GM18868 (cell line): Measurements from ENCODE around the gene AHSG.
"Not testable (repeated sequence)": the region's sequence is repeated elsewhere in the genome, so short reads cannot be mapped to it uniquely, and the experiment has no call there.

Experiments used
- ATAC-seq: cut with Tn5 transposase; IDR thresholded peaks from one replicate; pipeline ENCODE4 v1.9.1; 2021; ENCODE audit warnings: mild to moderate bottlenecking, moderate library complexity; ENCODE audit not compliant: unreplicated experiment

The AHSG gene

GRCh38 chr3:186614597-186615483, 2.0 kb downstream of the AHSG start:
- ATAC-seq = peak; percentile 72

- no peak for ATAC-seq
Observed at GRCh38 chr3:186616299-186616617, 3.4 kb downstream of the AHSG start.

- ATAC-seq = peak; percentile 94
Observed at GRCh38 chr3:186617036-186617946, 4.4 kb downstream of the AHSG start.

GRCh38 chr3:186618318-186618938, 5.6 kb downstream of the AHSG start:
- ATAC-seq = no peak

- no peak for ATAC-seq
Observed at GRCh38 chr3:186619787-186620212, 6.9 kb downstream of the AHSG start.

- no peak for ATAC-seq
Observed at GRCh38 chr3:186620213-186621092, 7.6 kb downstream of the AHSG start.

- no peak for ATAC-seq
Observed at GRCh38 chr3:186621894-186622650, 9.2 kb downstream of the AHSG start.

- ATAC-seq = no peak
Observed at GRCh38 chr3:186622651-186623310, 9.9 kb downstream of the AHSG start.

GRCh38 chr3:186624598-186624997, 11.7 kb downstream of the AHSG start:
- no peak for ATAC-seq

GRCh38 chr3:186625600-186626042, 12.8 kb downstream of the AHSG start:
- no peak for ATAC-seq

- ATAC-seq = no peak
Observed at GRCh38 chr3:186626254-186626847, 13.5 kb downstream of the AHSG start.

- ATAC-seq = no peak
Observed at GRCh38 chr3:186627852-186628414, 15.1 kb downstream of the AHSG start.

- ATAC-seq = no peak
Observed at GRCh38 chr3:186628756-186629155, 15.9 kb downstream of the AHSG start.

- ATAC-seq = no peak
Observed at GRCh38 chr3:186630950-186631641, 18.2 kb downstream of the AHSG start.

GRCh38 chr3:186633481-186633880, 20.6 kb downstream of the AHSG start:
- ATAC-seq = no peak

GRCh38 chr3:186634207-186634606, 21.3 kb downstream of the AHSG start:
- ATAC-seq = not testable (repeated sequence)

- no peak for ATAC-seq
Observed at GRCh38 chr3:186635532-186635931, 22.7 kb downstream of the AHSG start.

- no peak for ATAC-seq
Observed at GRCh38 chr3:186636536-186636935, 23.7 kb downstream of the AHSG start.
